D341Med (cell line): ENCODE measurements around the gene KLK3.

Experiments
- DNase-seq: peaks from one replicate; pipeline ENCODE4 v3.0.0; 2012; ENCODE audit warnings: low spot score

The KLK3 gene

DNA sequence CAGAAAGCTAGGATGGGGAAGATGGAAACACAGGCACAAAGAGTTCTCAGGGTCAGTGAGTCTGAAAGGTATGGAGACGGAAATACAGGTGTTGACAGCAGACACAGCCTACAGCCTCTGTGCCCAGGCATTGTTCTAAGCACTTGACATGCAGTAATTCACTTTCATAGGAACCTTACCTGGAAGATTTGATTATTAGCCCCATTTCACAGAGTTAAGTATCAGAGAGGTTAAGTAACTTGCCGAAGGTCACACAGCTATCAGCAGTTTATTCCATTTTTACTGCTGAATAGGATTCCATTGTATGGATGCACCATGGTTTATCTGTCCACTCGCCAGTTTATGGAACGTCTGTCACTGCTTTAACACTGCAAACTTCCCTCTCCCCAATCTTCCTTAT lies 43.3 kb downstream of the KLK3 start:
- no peak for DNase-seq

DNA sequence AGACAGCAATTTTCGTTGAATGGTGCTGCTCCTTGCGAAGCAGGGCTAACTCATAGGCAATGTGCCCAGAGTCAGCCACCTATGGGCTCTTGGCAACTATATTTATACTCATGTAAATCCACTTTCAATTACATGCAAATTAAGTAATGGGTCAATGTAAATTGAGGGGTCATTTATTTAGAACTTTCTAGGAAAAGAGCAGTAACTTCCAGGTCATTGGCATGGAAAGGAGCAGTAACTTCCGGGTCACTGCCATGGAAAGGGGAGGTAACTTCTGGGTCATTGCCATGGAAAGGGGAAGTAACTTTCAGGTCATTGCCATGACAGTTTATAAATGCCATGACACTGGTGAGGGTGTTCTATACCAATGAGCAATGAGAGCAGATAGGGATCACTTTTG lies 44.9 kb downstream of the KLK3 start:
- DNase-seq, result no peak

DNA sequence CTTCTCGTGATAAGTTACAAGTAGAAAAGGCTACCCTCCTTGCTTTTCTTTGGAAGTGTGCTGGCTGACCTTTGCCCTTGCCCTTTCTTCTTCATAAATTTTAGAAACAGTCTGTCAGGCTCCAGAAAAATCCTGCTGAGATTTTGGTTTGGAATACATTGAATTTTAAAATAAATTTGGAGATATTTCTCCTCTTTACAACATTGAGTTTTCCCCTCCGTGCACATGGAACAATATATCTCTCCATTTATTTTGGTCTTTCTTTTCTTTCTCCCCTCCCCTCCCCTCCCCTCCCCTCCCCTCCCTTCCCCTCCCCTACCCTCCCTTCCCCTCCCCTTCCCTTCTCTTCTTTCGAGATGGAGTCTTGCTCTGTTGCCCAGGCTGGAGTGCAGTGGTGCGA lies 47.9 kb downstream of the KLK3 start:
- no peak for DNase-seq

DNA sequence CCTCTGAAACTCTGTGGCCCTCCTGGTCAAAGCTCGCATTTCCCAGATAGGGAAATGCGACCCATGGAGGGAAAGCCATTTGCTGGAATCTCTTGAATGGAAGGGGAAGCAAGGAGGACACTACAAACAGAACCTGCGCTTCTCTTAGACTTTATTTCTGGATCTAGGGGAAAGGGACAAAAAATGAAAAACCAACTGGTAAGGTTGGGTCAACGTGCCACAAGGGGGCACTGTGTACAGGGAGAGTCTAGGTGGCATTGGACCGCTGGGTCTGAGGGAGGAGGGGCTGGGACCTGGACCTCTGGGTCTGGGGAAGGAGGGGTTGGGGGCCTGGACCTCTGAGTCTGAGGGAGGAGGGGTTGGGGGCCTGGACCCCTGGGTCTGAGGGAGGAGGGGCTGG lies 51.5 kb downstream of the KLK3 start:
- DNase-seq, result peak; percentile 55

DNA sequence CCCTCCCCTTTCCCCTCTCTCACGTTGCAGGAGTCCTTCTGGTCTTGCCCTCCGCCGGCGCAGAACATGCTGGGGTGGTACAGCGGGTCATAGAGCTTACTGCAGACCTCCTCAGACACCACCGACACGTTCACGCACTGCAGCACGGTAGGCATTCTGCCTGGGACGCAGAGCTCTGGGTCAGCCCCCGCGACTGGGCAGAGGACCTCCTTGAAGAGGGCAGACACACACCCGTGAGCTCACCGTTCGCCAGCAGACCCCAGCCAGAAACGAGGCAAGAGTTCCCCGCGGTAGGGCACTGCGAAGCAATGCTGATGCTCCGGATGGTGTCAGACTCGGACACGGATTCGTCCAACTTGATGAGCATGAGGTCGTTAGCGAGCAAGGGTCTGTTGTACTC lies 53.6 kb downstream of the KLK3 start:
- no peak for DNase-seq

DNA sequence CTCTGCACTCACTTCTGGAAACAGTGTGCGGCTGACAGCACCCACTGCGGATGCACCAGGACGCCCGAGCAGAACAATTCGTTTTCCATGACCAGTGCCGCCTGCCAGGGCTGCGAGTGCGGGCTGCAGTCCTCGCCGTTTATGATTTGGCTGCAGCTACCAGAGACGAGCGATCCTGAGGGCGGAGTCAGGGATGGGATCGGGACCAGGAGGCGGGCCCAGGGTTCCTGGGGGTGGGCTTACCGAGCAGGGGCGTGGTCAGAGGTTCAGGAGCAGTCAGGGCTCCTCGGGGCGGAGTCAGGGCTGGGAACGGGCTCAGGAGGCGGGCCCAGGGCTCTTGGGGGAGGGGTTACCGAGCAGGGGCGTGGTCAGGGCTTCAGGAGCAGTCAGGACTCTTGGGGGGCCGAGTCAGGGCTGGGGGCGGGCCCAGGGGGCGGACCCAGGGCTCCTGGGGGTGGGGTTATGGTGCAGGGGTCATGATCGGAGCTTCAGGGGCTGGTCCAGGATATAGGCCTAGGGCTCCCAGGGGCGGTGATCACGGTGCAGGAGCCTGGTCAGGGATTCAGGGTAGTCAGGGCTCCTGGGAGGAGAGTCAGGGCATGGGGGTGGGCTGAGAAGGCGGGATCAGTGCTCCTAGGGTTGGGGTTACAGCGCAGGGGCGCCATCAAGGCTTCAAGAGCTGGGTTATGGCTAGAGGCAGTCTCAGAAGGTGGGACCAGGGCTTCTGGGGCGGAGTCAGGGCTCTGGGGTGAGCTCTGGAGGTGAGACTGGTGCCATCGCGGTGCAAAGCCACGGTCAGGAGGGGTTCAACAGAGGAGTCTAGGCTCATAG lies 54.7 kb downstream of the KLK3 start:
- peak; percentile 72 for DNase-seq
